OCI-LY7 (cell line): ENCODE measurements around the gene ERICH3. TPM values are rescaled to one million over a fixed set of nuclear protein-coding genes. Genes with fewer than 3 reads are reported as not detected.
A peak's percentile ranks its signal among the peaks of the same experiment; 100 is the strongest.

Experiments used
- BruUV-seq: library from RNA; stranded (reverse); fragments of 400-500 nt; replicated peaks from 2 replicates; lab custom pipeline; 2021; lab: Mats Ljungman, UMichigan
- CTCF ChIA-PET: fragments of 300-600 bp; sonication (Branson Sonifier 250); formaldehyde crosslinking; loops from one replicate; lab custom pipeline; 2022; ENCODE audit warnings: antibody characterized with exemption; ENCODE audit not compliant: unreplicated experiment; lab: Charles Lee
- POLR2A ChIA-PET: fragments of 300-600 bp; sonication (Branson Sonifier 250); formaldehyde crosslinking; loops from one replicate; lab custom pipeline; 2022; ENCODE audit warnings: antibody characterized with exemption; lab: Charles Lee
- DNase-seq: peaks from one replicate; pipeline ENCODE4 v3.0.0-alpha.2; 2015; ENCODE audit warnings: low spot score
- H2AFZ ChIP-seq: fragments of 200-600 bp; sonication (generic), shearing (Covaris generic); 2 replicates; pipeline ENCODE4 v1.6.1; 2014; ENCODE audit warnings: mild to moderate bottlenecking, antibody characterized with exemption, low read length, moderate library complexity
- H3K27ac ChIP-seq: fragments of 200-600 bp; sonication (generic); 2 replicates; pipeline ENCODE4 v1.5.1; 2014; ENCODE audit warnings: mixed run types, low read depth, mild to moderate bottlenecking, moderate library complexity, low read length, inconsistent platforms; ENCODE audit not compliant: poor library complexity, severe bottlenecking
- H3K36me3 ChIP-seq: fragments of 200-600 bp; sonication (generic); 2 replicates; pipeline ENCODE4 v1.6.1; 2014; ENCODE audit warnings: mild to moderate bottlenecking, antibody characterized with exemption, low read length, moderate library complexity, mixed read lengths; ENCODE audit not compliant: insufficient read depth
- H3K4me1 ChIP-seq: fragments of 200-600 bp; sonication (generic); 2 replicates; pipeline ENCODE4 v1.5.1; 2014; ENCODE audit warnings: mild to moderate bottlenecking, low read length; ENCODE audit not compliant: insufficient read depth, poor library complexity, severe bottlenecking
- H3K4me2 ChIP-seq: fragments of 200-600 bp; sonication (generic); 2 replicates; pipeline ENCODE4 v1.6.1; 2014; ENCODE audit warnings: mild to moderate bottlenecking, low read length
- H3K4me3 ChIP-seq: fragments of 200-600 bp; sonication (generic); 2 replicates; pipeline ENCODE4 v1.5.1; 2014; ENCODE audit warnings: mild to moderate bottlenecking, low read depth, low read length; ENCODE audit not compliant: poor library complexity, severe bottlenecking
- H3K79me2 ChIP-seq: fragments of 200-600 bp; sonication (generic); 2 replicates; pipeline ENCODE4 v1.6.1; 2016; ENCODE audit warnings: low read depth, mild to moderate bottlenecking, low read length, moderate library complexity, mixed read lengths; ENCODE audit not compliant: insufficient read depth
- H3K9me2 ChIP-seq: fragments of 200-600 bp; sonication (generic); 2 replicates; pipeline ENCODE4 v1.6.1; 2016; ENCODE audit warnings: mild to moderate bottlenecking, low read length, mixed read lengths; ENCODE audit not compliant: insufficient read depth
- H3K9me3 ChIP-seq: fragments of 200-600 bp; sonication (generic); 2 replicates; pipeline ENCODE4 v1.6.1; 2014; ENCODE audit warnings: mild to moderate bottlenecking, mixed run types, low read length, mixed read lengths
- H4K20me1 ChIP-seq: fragments of 200-600 bp; sonication (generic); 2 replicates; pipeline ENCODE4 v1.6.1; 2014; ENCODE audit warnings: mild to moderate bottlenecking, antibody characterized with exemption, low read length, moderate library complexity, mixed read lengths; ENCODE audit not compliant: insufficient read depth
- CTCF ChIP-seq: fragments of 200-600 bp; sonication (generic); conservative IDR thresholded peaks from 2 replicates; pipeline ENCODE4 v1.5.1; 2014; ENCODE audit warnings: mild to moderate bottlenecking, antibody characterized with exemption, low read length, moderate library complexity, mixed read lengths
- EZH2phosphoT487 ChIP-seq: fragments of 200-600 bp; sonication (generic); IDR thresholded peaks from 2 replicates; pipeline ENCODE4 v1.6.1; 2018; ENCODE audit warnings: low read depth, borderline replicate concordance, mild to moderate bottlenecking, mixed run types, antibody characterized with exemption, low read length, moderate library complexity, mixed read lengths
- intact Hi-C: fragments of 100-400 bp; cut with micrococcal nuclease; formaldehyde crosslinking; loops from one replicate; pipeline ENCODE4 v1.10.0; 2022; ENCODE audit not compliant: unreplicated experiment
- total RNA-seq, 2 experiments: library from RNA; depleted of rRNA in 1 of 2; stranded (reverse); fragments of >200 nt in 1 of 2; shearing (Covaris generic) in 1 of 2; gene quantifications; 2 replicates each; pipeline ENCODE4 v1.2.3, GENCODE V29; 2014 to 2022

Gene ERICH3
- total RNA-seq, 2 experiments from 2014 or later = not detected

DNA sequence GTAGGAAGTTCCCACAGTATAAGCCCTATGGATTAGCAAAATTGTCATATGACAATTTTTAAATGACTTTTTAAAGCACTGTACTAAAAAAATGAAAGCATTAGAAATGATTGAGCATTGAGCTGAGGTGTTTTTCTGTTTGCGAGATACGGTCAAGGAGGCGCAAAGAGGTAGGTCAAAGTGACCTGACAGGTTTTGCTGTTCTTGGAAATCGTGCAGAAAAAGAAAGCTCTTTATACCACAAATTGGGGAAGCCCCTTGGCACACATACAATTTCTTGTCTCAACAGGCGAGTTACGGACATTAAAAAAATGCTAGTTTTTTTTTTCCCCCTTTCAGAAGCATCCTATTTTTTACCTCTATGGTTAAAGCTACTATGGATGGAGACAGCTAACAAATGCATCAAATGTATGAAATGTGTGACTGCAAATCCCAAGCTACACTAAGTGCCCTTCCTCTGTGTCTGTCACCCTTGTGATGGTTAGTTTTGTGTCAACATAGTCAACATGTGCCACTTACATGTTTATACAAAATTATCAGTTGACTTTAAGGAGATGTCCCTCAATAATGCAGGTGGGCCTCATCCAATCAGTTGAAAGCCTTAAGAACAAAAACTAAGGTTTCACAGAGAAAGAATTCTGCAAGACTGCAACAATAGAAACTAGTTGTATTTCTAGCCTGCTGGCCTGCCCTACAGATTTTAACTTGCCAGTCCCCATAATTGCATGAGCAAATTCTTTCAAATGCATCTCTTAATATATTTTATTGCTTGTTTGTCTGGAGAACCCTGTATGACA is 30.0 kb upstream of the ERICH3 start:
- ChIA-PET CTCF (interaction anchor here (0.6 to 0.9 kb wide), 2 partner anchors 14 to 30 kb away, joined by 3 read pairs; no protein-coding TSS in a partner anchor), POLR2A (interaction anchor here (0.5 to 2.3 kb wide), 2 partner anchors 14 to 1788 kb away, joined by 3 to 11 read pairs; no protein-coding TSS in a partner anchor)
- DNase-seq = no peak
- Histone ChIP-seq H3K4me1 (peaks cover 8% of the 10 kb centered on the region), H4K20me1 (no peaks in the 10 kb centered on the region), H3K79me2 (no peaks in the 10 kb centered on the region), H3K9me3 (no peaks in the 10 kb centered on the region), H3K4me3 (no peak overlapping the region), H3K4me2 (no peak overlapping the region), H3K27ac (no peak overlapping the region), H3K36me3 (peaks cover 48% of the 10 kb centered on the region), H3K9me2 (no peaks in the 10 kb centered on the region), H2AFZ (no peak overlapping the region)
- no TSS peak for BruUV-seq
- intact Hi-C loops = no loop called here
- TF ChIP-seq EZH2phosphoT487 (no peak), CTCF (no peak)

DNA sequence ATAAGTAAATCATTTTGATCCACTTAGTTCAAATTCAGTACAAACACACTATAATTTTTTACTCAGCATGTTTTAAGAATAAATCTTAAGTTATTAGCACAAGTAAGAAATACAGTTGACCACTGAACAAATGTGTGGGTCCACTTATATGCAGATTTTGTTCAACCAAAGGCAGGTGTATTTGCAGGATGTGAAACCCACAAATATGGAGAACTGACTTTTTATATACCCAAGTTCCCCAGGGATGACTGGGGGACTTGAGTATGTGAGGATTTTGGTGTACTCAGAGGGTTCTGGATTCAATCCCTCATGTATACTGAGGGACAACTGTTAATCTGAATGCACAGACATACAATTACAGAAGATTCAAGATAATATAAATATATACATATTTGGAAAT is 25.7 kb upstream of the ERICH3 start:
- CTCF ChIA-PET = no interaction called here
- no peak for TF ChIP-seq CTCF
- no peak for TF ChIP-seq EZH2phosphoT487
- peaks cover 15% of the 10 kb centered on the region; the same call in 1 of the 2 replicates for H3K36me3 ChIP-seq
- no peaks in the 10 kb centered on the region for H3K9me2 ChIP-seq
- POLR2A ChIA-PET = no interaction called here
- peak; percentile 8 for DNase-seq
- no peak overlapping the region for H2AFZ ChIP-seq
- no peaks in the 10 kb centered on the region for H3K79me2 ChIP-seq
- no peak overlapping the region for H3K4me3 ChIP-seq
- no TSS peak for BruUV-seq
- intact Hi-C loops = loop anchor here (10.0 kb wide), 1 partner anchor 855 kb away; no protein-coding TSS in a partner anchor
- H3K9me3 ChIP-seq = no peaks in the 10 kb centered on the region
- H4K20me1 ChIP-seq = no peaks in the 10 kb centered on the region
- peak overlapping the region; percentile 34; the same call in 1 of the 2 replicates for H3K4me2 ChIP-seq
- H3K4me1 ChIP-seq = peaks cover 18% of the 10 kb centered on the region
- no peak overlapping the region for H3K27ac ChIP-seq
